Motor neuron (in vitro differentiated cells): ENCODE measurements around the gene LYAR. TPM values are rescaled to one million over a fixed set of nuclear protein-coding genes. Genes with fewer than 3 reads are reported as not detected.

ENCODE experiments used
- total RNA-seq, 8 experiments: library from RNA; unstranded; fragments of 300-600 nt; gene quantifications; 2 replicates each; pipeline versions ENCODE4 v1.2.3 to v1.2.4, GENCODE V29; 2022

Gene LYAR
- total RNA-seq, 8 experiments from 2014 or later = 7.6 to 80.5 (median 15.5) TPM

Other genes with a start within 250 kb of the LYAR start
- gene OTOP1, start 63.2 kb downstream of the LYAR start, total RNA-seq = under 1 TPM in 1 of 8 experiments, not detected in 7; 0.24 TPM
- gene TMEM128, start 41.9 kb downstream of the LYAR start, total RNA-seq = 10 to 100 TPM; 20.6 to 35.7 (median 29.7) TPM
- 10 to 100 TPM in 1 of 8 experiments, 1 to 10 TPM in 7; 3.0 to 11.4 (median 5.6) TPM for gene ZBTB49, start 97 bp upstream of the LYAR start, total RNA-seq
- gene NSG1, start 96.9 kb upstream of the LYAR start, total RNA-seq = 100 to 1,000 TPM in 5 of 8 experiments, 10 to 100 TPM in 2, 1 to 10 TPM in 1; 1.5 to 200 (median 163) TPM